ENCODE measurements around the gene LDLRAD4.

The LDLRAD4 gene

GRCh38 chr18:13206301-13206700, 12.3 kb upstream of the LDLRAD4 start:
- no peak for DNase-seq

DNA sequence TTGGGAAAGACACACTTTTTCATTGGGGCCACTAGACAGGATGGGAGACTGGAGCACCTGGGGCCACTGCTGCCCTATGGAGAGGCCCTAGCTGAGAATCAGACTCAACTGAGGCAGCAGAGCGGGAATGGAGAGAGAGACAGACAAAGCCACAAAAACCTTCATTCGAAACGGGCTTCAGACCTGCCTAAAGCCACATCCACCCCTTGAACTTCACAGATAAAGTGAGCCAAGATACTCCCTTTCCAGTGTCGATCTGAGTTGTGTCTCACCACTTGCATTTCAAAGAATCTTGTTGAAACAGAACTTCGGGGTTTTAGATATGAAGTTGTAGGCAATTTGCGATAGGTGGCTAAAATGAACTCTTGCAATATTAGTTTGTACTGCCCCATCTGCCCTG, 11.3 kb upstream of the LDLRAD4 start:
- DNase-seq: no peak

DNA sequence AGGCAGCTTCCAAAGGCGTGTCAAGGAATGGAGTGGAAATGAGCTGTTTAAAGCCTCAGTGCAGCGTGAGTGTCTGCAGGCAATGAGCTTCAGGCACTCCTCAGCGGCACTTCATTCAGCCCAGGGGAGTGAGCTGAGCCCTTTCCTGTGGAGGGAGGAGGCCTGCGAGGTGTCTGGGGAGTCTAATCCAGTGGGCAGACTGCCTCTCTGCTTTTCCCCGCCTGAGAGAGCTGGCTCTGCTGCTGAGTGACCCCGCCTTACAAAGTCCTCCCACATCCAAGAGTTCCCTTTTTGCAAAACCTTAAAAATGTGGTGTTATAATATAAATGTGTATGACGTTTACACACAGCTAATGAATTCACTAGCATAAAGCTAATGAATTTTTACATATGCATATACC, 7.0 kb upstream of the LDLRAD4 start:
- no peak for DNase-seq

- no peak for DNase-seq
These were observed 5.3 kb upstream of the LDLRAD4 start for GRCh38 chr18:13213036-13213795.

- DNase-seq: no peak
These were observed 4.0 kb upstream of the LDLRAD4 start for GRCh38 chr18:13214609-13215008.

GRCh38 chr18:13216092-13216582, 2.4 kb upstream of the LDLRAD4 start:
- DNase-seq: peak; percentile 36

GRCh38 chr18:13216711-13217465, 1.7 kb upstream of the LDLRAD4 start:
- DNase-seq: peak; percentile 18

DNA sequence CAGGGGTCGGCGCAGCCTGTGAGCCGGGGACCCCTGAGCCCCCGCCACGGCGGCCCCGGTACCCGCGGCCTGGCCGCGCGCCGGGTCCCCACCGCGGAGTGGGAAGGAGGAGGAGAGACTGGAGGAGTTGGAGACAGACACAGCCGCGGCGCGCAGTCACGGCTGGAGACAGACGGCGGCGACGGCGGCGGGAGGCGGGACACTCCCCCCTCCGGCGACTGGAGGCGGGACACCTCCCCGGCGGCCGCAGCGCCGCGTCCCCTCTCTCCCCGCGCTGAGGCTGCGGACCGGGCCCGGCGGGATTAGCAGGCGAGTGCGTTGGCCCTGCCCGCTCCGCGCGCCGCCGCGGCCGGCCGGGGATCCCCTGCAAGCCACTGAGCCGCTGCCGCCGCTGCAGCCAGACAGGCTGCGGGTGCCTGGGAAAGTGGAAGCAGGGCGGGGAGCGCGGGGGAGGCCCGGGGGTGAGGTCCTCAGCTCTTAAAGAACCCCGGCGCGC, 1.0 kb upstream of the LDLRAD4 start:
- DNase-seq: no peak

GRCh38 chr18:13217971-13218367, 591 bp upstream of the LDLRAD4 start:
- no peak for DNase-seq

GRCh38 chr18:13218997-13219396, 437 bp downstream of the LDLRAD4 start:
- DNase-seq: no peak

DNA sequence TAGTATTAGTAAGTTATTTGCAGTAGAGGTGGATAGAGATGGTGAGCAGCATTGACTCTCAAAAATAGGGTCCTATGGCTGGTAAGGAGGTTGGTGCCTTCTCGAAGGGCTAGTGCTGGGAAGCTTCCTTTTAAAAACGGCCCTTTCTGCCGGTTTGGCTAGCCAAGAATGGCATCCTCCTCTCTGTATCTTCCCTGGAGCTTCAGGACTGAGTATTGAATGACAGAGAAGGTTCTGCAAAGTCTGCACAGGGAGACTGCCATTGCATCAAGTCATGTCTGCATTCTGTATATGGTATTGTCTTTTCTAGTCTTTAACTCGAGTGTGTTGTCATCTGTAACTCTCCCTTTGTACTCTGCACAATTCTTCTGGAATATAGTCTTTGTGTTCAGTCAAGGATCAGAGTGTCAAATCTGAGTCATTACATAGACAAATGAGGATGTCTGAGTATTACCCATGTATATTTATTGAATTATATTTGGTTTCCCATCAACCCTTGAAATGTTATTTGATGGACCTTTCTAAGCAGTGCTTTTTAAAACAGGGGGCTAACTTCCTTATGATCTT, 1.1 kb downstream of the LDLRAD4 start:
- no peak for DNase-seq

DNA sequence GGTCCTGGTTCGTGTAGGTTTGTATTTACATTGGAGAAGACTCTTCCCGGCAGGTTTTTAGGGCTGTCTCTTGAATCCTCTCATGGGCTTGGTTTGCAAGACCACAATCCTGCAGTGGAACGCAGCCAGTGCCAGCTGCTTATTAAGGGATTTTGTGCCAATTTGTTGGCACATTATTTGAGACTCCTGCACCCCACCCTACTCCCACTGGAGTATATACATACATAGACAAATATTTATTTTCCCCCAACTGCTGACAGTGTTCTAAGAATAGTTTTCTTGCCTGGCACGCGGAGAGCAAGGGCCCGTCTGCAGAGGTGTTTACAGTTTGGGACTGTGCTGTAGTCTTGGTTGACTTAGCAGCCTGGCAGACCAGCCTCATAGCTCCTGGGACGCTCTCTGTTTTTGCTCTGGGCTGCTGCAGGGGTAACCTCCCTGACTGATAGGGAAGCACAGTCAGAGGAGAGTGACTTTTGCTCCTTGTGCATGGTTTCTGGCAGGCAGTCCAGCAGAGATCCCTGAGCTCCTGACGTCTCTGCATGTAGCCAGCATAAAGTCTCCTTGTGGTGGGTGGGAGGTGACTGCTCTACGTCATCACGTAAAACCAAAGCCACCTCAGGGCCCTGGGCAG, 1.9 kb downstream of the LDLRAD4 start:
- DNase-seq: no peak

DNA sequence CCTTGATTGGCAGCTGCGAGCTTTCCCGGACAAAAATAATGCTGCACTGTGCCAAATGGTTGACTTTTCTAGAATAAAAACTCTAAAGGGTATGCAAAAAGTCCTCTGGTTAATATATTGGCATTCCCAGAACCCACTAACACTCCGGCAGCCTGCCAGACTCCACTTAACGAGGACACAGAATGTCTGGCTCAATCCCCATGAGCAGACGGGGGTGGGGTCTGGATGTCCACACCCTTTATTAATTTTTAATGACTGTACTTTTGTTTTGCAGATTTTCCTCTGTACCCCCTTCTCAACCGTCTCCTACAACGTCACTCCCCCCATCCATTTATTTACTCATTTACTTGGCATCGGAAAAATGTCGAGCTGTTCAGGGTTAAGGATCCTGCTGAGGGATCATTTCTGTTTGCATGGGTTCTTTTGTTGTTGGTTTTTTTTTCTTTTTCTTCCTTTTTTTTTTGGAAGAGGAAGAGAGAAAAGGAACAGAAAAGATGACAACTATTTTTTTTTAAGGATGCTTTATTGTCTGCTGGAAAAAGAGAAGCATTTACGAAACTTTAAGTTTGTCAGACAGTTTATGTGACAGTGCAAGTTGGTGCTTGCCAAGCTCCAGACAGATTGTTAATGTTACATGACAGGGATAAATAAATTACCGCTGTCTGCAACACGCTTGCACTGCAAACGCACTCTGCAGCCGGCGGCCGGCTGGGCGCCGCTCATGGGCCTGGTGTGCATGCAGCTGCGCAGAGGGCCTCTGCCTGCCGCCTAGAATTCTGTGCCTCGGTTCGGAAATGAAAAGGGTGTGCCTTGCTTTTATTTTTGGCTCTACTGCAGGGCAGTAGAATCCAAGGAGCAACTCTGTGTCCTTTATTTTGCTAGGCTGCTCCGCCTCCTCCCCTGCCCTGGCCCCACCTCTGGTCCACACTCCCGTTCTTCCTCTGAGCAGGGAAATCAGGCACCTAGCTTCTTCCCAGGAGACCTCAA, 3.6 kb downstream of the LDLRAD4 start:
- peak; percentile 41 for DNase-seq

GRCh38 chr18:13222856-13223281, 4.3 kb downstream of the LDLRAD4 start:
- peak; percentile 85 for DNase-seq

DNA sequence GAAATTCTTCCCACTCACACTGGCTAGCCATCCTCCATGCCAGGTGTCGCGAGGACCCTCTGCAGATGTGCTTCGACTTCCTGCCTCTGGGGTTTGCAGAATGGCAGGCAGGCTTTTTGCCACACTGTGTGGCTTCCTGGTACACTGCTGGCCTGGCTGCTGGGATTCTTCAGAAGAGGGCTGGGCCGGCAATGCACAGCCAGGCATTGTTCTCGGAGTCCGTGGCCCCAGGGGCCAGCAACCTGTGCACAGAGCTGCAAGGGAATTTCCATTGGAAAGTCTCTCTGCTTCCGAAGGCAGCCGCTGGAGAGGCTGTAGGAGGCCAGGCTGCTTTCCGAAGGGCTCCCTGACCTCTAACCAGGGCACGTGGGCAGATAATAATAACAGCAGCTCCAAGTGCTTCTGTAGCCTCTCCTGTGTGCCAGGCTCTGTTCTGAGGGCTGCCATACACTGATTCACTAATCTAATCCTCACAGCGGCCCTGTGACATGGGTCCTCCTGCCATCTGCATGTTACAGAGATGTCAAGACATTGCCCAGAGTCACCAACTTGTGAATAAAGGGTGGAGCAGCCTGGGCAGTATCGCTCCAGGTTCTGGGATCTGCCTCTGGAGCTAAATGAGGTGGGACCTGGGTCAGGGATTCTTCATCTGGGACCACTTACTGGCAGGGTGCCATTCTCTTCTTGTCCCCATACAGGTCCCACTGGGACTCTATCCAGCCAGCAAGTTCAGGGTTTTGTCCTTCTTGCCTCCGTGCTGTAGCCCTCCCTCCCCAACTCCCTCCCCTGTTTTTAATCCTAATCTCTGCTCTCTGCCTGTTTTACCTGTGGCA, 5.0 kb downstream of the LDLRAD4 start:
- DNase-seq: no peak

DNA sequence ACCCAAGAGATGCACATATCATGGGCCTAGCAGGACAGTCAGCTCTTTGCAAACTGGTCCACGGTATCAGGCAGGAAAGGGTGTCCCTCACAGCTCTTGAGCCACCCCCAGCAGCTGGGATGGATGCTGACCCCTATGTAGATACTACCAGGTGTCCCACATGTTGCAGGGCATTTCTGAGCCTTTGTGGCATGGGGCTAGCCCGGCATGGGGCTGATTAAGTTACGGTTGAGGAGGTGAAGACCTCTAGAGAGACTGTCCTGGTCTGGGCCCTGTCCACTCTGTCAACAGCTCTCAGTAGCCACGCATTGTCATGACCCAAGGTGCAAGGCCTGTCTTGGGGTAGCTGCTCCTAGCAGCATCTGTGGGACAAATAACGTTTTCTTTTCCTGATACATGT, 6.7 kb downstream of the LDLRAD4 start:
- no peak for DNase-seq

DNA sequence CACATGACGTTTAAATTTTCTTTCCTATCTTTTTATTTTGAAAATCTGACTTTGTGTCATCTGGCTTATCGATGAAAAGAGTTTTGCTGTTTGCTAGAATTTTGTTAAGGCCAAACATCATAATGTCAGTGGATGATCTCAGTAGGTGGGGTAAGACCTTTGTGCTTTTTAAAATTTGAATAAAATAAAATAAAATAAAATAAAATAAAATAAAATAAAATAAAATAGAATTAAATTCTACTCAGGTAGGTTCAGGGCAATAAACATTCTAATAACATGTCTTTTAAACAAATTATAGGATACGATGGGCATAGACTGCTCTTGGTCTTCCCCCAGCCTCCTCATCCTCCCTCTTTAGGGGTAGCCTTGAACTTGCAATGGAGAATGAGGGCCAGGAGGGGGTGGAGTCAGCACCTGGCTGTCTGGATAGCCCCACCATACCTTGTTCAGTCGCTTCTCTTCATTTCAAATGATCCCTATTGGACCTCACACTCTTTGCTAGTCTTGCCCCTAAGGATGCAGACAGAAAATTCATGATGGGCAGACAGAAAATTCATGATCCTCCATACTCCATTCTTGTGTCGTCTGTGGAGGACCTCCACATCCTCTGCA, 8.1 kb downstream of the LDLRAD4 start:
- DNase-seq: no peak

- DNase-seq: no peak
These were observed 9.3 kb downstream of the LDLRAD4 start for GRCh38 chr18:13227910-13228309.

DNA sequence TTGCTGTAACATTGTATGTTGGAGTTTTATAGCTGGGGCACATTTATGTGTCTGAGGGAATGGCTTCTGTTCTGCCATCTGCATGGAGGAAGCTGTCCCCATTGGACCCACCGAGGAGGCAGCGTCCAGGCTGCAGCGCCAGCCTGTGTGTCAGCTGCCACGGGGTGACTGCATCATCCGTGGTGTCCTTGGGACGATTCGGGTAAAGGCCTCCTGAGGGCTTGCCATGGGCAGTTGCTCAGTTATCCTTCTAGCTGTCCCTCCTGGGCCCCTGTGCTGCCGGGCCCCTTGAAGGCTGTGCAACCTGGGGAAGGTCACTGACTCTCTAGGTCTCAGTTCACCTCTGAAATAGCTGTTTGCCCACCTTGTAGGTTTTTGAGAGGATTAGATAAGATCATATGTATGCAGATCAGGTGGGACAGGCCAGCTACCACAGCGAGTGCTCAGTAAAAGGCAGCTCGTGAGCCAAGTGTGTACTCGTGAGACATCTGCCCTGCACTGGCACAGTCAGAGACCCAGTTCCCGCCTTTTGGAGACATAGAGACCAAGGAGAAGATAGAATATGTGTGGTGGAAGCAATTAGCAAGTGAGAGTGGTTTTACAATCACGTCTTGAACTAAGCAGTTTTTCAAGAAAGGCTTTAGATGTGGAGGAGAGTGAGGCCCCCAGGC, 10.6 kb downstream of the LDLRAD4 start:
- DNase-seq: no peak

- no peak for DNase-seq
These were observed 12.6 kb downstream of the LDLRAD4 start for GRCh38 chr18:13231151-13231550.
